Central memory CD4-positive, alpha-beta T cell (primary cell): ENCODE results near the gene CYP27B1.
A peak's percentile ranks its signal among the peaks of the same experiment; 100 is the strongest.

Experiments
- DNase-seq: peaks from one replicate; pipeline ENCODE4 v3.0.0; 2022
- total RNA-seq, 3 experiments: gene quantifications; one replicate each; lab custom pipeline; 2026; lab: John Stamatoyannopoulos, UW

Gene CYP27B1, protein sequence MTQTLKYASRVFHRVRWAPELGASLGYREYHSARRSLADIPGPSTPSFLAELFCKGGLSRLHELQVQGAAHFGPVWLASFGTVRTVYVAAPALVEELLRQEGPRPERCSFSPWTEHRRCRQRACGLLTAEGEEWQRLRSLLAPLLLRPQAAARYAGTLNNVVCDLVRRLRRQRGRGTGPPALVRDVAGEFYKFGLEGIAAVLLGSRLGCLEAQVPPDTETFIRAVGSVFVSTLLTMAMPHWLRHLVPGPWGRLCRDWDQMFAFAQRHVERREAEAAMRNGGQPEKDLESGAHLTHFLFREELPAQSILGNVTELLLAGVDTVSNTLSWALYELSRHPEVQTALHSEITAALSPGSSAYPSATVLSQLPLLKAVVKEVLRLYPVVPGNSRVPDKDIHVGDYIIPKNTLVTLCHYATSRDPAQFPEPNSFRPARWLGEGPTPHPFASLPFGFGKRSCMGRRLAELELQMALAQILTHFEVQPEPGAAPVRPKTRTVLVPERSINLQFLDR
- 0.58 to 15.8 (median 0.87) reads per million in 3 experiments for total RNA-seq

- no peak for DNase-seq
These were observed at the start of gene CYP27B1 for GRCh38 chr12:57766464-57767304. Gene CYP27B1, minus strand, starts transcription at chr12:57767078. Its CDS starts 37 bp downstream, at chr12:57767041.

- no peak for DNase-seq
These were observed 49.4 kb upstream of the CYP27B1 start for GRCh38 chr12:57816001-57816854.

DNA sequence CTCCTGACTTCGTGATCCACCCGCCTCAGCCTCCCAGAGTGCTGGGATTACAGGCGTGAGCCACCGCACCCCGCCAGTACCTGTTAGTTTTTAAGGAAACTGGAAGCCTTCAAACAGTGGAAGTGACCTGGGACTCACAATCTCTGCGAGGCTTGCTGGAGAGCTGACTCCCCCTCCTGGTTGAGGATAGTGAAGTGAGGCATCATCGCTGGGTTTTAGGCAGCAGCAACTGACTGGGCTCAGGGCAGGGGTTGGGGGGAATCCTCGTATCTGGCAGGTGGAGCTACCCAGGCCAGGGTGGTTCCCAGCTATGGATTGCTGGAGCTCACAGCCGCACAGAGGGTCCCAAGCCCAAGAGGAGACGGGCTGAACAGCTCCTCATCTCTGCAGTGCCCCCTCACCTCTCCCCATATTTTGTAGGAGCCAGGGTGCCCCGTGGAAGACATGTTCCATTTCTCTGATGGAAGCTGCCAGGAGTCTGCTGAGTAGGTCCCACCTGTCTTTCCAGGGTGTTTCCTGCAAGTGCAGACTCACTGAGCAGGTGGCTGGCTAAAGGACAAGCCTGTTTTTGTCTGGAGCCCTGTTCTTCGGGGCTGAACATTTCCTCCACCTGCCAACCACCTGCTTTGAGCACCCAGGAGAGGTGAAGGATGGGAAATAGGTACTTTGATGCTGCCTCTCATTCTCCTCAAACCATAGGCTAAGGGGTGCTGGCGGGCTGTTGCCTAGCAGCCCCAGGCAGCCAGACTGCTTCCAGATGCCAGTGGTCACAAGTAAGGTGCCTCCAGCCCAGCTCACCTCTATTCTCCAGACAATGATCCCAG is 48.5 kb upstream of the CYP27B1 start:
- DNase-seq: no peak

DNA sequence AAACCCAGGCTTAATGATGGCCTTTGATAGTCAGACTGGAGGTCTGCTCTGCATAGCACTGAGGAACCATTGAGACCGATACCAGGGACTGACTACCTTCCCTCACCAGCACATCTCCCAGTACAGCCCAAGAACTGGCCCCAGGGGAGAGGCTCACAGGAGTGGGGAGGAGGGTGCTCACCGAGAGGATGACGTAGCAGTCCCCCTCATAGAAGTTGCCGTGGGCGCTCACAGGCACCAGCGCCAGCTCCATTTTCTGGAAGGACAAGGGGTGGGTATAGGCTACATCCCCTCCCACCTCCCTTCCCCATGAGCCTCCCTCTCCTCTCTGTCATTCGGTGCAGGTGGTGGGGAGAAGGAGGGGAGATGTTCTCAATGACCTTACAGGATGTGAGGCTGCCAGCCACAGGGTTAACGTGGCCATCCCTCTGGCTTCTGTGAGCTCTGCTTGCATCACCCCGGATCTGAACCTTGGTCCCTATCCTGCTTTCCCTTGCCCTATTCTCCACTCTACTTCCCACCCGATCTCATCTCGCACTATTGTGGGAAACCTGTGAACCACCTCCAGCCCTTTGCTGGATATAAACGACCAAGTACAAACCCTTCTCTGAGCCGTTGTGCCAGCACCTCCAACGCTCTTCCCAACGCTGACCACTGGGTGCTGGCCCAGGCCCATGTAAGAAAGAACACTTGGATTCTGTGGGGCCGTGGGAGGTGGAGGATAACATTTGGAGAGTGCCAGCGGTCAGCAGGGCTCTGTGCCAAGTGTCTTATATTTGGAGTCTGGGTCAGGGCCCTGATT is 47.3 kb upstream of the CYP27B1 start:
- no peak for DNase-seq

GRCh38 chr12:57813111-57813970 is 46.5 kb upstream of the CYP27B1 start:
- DNase-seq: no peak

DNA sequence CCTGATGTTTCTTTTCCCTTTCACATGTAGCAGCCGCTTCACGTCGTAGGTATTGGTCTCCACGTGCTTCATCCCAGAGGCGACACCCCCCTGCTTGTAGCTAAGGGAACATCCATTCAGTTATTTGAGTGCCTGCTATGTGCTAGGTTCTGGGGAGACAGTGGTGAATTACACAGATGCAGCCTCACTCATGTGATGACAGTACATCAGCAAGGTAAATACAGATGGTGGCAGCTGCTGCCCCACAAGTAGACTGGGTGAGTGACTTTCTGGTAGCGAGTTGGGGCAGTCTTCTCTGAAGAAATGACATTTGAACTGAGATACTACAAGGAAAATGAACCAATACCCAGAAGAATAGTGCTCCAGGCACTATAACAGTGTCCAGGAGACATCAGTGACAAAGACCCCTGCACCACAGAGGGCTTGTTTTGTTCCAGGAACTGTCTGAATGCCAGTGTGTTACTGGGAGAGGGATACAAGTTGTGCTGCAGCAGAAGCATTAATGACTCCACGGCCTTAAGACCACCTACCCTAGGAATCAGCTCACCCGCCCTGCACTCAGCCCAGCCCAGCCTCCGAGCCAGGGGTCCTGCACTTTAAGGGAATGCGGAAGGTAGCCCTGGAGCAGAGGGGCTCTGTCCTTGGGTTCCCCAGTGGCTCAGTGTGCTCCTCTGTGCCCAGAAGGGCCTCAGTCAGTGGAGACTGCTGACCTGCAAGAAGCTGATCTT is 44.3 kb upstream of the CYP27B1 start:
- DNase-seq: no peak

DNA sequence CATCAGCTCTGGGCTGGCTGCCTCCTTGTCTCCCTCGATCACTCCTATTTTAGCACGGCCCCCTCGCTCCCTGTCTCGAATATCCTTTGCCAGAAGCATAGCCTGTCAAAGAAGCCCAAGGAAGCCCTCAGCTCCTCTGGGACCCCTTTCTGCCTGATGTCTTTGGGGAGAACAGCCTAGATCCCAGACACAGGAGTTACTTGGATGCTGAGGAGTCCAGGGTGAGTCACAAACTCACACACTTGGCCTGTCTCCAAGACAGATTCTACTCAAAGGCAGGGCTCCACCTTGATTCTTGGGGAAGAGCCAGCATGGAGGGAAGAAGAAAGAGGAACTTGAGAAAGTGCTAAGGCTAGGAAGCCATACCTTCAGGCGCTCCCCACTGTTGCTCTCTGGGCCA is 43.6 kb upstream of the CYP27B1 start:
- no peak for DNase-seq

DNA sequence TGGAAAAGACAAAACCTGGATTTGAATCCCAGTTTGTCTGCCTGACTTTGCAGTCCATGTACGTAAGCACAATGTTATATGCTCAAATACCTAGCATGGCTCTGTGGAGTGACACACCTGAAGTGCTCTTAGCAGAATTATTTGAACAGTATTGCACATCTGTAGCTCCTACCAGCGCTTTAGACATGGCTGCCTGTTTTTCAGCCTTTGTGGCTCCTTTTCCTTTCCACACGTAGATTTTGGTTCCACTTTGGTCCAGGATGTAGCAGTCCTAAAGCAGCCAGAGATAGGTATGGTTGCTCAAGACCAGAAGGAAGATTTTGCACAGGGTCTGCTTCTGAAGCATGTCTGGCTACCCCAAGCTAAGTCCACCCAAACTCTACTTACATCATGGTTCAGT is 42.5 kb upstream of the CYP27B1 start:
- DNase-seq: no peak

DNA sequence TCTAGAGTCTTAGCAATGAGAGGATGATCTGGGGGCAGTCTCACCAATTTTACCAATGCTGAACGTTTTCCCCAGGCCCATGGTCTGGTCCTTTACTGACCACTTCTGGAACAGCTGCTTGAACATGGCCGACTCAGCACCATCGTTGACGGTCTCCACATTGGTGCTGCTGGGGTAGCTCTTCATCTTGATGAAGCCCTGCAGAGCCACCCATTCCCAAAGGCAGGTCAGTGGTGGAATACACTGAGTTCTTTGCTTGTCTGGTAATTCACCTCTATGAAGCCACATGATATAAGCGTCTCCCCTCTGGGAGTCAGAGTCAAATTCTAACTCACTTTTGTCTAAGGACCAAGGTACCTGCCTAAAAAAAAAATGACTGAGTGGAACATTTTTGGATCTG is 41.5 kb upstream of the CYP27B1 start:
- DNase-seq: no peak

GRCh38 chr12:57807285-57807684 is 40.4 kb upstream of the CYP27B1 start:
- no peak for DNase-seq

GRCh38 chr12:57806677-57807076 is 39.8 kb upstream of the CYP27B1 start:
- no peak for DNase-seq

DNA sequence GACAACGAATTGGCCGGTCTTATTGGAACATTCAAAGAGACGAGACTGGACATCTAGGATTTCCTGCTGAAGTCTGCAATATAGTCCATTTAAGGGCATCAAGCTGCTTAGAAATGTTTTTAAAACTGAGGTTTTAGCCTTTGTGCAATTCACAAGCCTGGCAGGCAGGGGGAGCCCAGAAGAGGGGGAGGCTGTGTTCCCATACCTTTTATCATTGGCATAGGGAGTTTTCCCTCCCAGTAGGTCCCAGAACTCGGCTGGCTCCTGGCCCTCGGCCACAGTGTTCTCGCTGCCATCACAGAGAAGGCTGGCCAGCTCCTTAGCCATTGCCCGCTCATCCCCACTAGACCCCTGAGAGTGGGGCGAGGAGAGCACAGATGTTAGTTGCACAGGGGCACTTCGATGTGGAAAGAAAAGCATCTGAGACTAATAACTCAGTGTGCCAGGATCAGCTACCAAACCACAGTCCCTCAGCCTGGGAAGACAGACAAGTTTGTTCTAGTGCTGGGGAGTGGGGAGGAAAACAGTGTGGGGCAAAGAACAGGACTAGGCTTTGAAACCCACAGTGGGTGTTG is 36.5 kb upstream of the CYP27B1 start:
- DNase-seq: peak; percentile 19

- DNase-seq: no peak
These were observed 35.7 kb upstream of the CYP27B1 start for GRCh38 chr12:57802607-57803006.

DNA sequence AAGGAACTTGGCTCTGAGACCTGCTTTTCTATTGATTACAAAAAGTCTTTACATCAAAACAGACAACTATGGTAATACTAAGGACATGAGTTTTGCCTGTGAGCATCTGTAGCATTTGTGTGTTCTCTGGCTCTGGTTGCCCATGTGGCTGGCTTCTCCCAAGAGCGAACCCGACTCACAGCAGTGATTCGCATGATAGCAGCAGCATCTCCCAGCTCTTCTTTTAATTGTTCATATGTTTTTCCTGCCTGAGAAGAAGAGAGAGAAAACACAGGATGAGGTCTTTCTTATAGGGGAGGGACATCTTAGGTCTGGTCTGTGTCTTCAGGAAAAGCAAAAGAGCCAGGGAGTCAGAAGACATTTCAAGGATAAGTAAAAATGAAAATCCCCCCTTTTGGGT is 34.1 kb upstream of the CYP27B1 start:
- no peak for DNase-seq

DNA sequence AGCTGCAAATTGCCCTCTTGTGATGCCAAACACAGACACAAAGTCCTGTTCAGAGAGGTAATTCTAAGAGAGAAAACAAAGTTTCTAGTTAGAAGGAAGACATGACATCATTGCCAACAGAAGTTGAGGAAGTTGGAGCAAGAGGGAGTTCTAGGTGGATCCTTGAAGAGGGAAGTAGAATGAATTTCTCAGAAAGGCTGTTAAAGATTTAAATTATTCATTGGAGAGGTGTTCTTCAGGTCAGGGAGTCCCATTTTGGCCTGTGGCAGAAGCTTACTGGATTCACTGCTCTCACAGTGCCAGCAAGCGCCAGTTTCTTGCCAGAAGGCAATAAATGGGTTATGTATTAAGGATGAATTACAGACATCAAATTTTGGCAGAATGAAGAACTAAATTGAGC is 31.1 kb upstream of the CYP27B1 start:
- no peak for DNase-seq

DNA sequence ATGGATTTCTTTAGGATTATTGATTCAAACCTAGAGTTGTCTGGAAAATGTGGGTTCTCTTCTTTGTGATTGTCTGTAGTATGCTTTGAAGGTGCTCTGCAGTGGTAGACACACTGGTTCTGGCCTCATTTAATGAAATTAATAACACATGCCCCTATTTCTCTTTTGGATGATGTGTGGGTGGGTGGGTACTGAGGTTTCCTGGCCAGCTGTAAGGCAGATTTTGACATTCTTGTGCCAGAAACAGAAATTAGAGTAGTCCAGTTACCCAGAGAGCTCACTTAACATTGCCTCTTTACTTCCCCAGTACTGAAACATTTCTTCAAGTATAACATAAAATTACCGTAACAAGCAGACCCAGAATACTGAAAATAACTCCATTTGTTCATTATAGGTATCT is 30.1 kb upstream of the CYP27B1 start:
- DNase-seq: no peak

DNA sequence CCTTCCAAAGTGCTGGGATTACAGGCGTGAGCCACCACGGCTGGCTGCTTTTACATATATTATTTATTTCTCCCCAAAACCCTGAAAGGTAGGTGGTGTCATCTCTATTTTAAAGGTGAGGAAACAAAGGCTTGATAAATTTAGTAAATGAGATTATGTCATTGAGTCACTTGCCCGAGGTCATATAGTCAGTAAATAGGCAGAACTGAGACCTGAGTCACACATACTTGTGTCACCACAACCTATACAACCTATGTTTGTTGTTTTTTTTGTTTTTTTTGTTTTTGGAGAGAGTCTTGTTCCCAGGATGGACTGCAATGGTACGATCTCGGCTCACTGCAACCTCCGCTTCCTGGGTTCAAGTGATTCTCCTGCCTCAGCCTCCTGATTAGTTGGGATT is 28.5 kb upstream of the CYP27B1 start:
- DNase-seq: no peak

GRCh38 chr12:57793920-57794319 is 27.0 kb upstream of the CYP27B1 start:
- DNase-seq: no peak

GRCh38 chr12:57783861-57784260 is 17.0 kb upstream of the CYP27B1 start:
- no peak for DNase-seq
